ENCODE measurements around the gene SMPD3.
A peak's percentile ranks its signal among the peaks of the same experiment; 100 is the strongest.

SMPD3 gene

DNA sequence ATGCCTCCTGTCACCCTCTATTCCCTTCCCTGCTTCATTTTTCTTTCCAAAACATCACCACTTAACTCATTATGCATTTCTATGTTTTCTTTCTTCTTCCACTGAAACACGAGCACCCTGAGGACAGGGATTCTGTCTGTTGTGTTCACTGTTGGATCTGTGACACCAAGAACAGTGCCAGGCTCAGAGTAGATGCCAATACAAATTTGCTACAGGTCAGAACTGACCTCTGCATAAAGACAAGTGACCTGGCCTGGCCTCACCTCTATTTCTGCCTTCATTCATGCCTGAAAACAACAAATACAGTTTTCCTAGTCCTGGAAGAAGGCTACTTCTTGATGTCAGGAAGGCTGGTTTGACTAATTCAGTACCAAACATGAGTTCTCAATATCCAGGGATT, 45.1 kb downstream of the SMPD3 start:
- DNase-seq (ENCODE audit: low spot score): no peak

DNA sequence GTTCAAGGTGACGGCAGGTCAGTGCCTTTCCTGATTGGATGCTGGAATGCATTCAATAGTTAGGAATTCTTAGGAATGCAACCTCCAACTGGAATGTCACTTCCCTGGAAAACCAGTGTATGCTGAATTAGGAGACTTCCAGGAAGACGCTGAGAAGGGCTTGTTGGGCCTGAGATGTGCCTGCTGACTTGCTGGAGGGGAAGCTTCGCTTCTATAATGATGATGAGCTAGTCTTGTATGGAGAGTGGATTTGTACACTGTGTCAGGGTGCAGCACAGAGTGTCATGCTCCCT, 45.6 kb downstream of the SMPD3 start:
- DNase-seq (ENCODE audit: low spot score): no peak

DNA sequence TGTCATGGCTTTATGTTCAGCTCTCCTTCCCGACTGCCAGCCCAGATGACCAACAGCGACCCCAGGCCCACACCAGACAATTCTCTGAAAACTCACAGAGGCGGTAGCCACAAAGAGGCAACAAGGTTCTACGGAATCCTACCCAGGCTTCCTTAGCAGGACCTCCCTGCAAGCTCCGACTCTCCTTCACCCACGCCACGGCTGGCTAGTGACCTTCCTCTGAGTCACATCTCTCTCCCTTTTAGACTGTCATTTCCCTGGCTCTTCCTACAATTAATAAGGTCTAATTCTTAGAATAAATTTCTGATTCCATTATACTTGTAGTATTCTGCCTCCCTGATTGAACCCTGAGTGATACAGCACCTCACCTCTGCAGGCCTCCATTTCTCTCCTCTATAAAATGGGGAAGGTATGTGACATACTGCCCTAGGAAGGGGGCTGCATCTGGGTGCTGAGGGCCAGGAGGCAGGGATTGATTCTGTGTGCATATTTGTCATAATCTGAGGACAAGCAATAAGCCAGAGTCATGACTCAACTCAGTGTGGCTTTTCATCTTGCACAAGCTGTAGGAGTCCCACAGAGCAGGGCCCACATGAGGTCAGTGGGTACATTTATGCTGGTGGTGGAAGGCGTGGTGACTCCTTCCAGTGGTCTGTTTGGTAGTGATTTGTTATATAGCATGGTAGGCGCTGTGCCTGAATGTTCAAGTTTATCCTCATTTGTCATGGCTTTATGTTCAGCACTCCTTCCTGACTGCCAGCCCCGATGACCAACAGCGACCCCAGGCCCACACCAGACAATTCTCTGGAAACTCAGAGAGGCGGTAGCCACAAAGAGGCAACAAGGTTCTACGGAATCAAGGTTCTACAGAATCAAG, 46.2 kb downstream of the SMPD3 start:
- peak; percentile 86 for DNase-seq (ENCODE audit: low spot score)

DNA sequence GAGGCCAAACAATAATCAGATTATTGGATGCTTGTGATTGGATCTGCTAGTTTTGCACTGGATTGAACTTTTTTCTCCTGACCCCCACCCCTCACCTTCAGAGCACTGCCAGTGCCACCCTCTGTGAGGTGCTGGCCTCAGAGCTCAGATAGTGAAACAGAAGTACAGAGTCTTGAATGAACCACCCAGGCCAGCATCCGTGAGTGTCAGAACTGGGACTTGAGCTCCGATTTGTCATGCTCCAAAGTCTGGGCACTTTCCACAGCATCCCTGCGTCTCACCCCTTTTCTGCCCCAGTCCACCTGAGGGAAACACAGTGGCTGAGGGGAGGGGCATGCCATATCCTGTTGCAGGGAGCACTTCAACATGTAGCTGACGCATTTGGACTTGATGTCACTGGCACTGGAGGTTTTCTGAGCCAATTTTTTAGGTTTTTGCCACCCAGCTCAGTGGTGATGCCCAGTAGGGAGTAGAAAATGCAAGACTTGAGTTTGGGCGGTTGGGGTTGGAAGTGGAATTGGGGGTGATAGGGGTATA, 47.3 kb downstream of the SMPD3 start:
- no peak for DNase-seq (ENCODE audit: low spot score)

DNA sequence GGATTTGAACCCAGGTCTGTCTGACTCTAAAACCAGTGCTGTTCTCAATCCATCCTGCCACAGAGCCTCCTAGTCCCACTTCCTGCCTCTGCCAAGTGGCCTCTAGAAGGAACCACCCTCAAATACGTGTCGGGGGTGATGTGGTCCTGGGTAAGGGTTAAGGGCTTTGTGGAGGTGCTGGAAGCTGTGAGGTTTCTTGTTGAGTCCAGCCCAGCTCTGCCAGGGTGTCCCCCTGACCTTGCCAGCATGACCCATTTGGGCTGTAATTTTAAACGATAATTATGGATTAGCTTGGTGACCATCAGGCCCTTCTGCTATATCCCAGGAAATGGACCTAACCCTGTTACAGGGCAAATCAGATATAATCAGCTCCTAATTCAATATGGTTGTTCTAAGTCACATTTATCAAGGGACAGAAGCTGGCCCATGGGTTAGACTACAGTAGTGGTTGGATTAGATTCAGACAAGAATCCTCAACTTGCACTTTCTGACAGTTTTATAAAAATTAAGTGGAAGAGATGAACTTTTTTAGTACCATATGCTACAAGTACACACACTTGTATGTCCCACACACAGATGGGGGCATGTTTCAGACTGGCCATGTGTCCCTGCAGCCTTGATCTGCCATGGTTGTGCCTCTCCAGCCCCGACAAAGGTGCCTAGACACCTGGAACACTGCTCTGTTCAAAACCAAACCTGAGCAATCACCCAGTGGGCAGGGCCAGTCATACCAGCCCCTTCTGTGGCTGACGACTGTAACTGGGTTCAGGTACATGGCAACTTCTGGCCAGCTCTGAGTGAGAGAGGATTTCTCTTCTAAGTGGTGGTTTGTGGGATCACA, 48.0 kb downstream of the SMPD3 start:
- DNase-seq (ENCODE audit: low spot score): no peak

DNA sequence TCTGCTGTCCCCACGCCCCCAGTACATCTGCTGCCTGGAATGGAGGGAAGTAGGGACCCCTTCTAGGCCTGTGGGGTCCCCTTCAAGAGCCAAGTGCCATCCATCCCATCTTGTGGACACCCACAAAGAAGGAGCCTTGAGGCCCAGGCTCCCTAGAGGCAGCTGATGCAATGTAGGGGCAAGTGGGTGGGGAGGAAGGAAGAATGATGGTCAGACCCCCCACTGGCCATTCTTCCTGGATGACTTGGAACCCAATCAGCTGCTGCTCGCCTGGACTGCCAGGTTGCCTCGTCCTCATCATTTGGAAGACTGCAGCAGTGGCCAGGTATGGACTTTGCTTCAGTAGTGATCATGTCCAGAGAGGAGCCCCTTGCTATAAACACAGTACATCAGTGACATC, 48.9 kb downstream of the SMPD3 start:
- no peak for DNase-seq (ENCODE audit: low spot score)

DNA sequence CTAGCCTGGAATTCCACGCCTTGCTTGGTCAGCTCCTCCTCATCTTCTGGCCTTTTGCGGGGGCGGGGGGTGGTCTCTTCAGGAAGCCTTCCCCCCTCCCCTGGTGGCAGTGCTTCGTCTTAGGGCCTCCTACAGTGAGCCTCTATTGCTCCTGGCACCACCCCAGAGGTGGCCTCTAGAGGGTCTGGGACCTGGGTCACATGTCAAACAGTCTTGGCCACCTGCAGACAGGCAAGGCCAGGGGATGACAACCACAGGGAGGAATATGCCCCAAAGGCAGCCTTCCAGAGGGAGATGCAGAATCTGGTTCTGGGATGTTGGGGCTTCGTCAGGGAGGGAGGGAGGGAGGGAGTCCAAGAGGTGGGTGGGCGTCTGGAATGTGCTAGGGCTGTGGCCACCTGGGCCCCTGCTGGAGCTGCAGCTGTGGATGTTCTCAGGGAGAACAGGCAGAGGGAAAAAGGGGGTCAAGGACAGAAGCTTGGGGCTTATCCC, 50.6 kb downstream of the SMPD3 start:
- no peak for DNase-seq (ENCODE audit: low spot score)

DNA sequence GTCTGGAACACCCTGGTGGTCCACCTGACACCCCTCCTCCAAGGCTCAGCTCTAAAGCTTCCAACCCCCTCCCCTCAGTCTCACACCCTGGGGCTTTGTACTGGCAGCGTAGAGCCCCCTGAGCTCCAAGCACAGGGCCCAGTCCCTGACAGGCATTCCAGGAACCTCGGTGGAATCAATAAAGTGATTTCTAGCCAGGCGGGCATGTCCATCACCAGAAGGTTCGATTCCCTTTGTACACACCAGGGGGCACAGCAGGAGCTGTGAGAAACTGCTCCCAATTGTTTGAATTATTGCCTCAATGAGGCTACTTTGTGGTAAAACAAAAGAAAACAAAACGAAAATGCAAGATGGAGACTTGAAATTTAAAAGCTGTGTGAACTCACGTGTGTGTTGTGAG, 51.8 kb downstream of the SMPD3 start:
- peak; percentile 73 for DNase-seq (ENCODE audit: low spot score)

DNA sequence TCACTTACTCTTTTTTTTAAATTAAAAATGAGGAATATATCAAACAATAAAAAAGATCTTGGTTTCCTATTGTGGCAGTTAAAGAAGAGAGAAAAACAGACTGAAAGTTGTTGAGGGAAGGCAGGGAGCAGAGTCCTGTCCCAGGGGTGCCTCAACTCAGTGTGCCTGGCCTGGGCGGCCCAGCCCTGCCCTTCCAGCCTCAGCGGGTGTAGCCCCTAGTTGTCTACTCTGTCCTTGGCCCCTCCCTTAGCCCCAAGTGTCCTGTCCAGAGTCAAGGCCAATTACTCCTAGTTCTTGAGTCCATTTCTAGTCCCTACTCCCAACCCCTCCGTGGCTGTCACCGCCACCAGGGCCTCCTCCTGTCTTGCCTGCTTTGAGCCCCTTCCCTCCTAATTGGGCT, 52.5 kb downstream of the SMPD3 start:
- DNase-seq (ENCODE audit: low spot score): no peak

DNA sequence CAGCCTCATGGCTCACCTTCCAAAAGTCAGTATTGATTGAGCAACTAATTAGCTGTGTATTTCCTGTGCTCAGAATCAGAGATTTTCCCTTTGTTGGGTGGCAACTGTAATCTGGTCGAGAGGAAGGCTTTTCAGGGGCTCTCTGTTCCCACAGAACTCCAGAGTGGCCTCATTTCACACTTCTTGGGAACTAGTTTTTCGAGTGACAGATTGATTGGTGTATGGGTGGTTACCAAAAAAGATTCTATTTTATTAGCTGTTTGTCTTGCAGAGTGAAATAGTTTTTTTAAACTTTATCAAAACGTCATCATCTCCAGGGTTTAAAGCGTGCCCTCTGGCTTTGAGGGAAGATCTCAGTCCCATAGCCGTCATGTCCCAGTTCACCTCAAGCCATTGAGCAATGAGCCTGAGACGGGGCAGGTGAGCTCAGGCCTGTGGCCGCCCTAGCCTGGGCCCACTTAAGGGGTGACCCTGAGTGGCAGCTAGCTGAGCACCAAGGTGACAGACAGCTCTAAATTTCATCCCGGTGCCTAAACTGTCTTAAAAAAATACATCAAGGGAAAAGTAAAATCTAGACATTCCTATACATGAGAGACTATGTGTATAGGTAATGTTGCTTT, 53.0 kb downstream of the SMPD3 start:
- DNase-seq (ENCODE audit: low spot score): no peak

DNA sequence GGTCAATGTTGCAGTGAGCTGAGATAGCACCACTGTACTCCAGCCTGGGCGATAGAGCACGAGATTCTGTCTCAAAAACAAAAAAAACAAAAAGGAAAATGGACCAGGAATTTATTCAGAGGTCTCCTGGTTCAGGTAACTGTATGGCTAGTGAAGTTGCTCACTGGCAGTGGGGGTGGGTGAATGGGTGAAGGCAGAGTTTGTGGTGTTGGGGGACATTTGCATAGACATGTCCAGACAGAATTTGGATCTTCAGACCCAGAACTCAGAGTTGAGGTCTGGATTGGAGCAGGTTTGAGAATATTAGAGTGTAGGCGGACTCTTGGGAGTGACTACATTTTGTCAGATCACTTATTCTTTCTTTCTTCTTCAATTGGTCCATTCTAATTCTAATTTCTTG, 55.0 kb downstream of the SMPD3 start:
- no peak for DNase-seq (ENCODE audit: low spot score)

DNA sequence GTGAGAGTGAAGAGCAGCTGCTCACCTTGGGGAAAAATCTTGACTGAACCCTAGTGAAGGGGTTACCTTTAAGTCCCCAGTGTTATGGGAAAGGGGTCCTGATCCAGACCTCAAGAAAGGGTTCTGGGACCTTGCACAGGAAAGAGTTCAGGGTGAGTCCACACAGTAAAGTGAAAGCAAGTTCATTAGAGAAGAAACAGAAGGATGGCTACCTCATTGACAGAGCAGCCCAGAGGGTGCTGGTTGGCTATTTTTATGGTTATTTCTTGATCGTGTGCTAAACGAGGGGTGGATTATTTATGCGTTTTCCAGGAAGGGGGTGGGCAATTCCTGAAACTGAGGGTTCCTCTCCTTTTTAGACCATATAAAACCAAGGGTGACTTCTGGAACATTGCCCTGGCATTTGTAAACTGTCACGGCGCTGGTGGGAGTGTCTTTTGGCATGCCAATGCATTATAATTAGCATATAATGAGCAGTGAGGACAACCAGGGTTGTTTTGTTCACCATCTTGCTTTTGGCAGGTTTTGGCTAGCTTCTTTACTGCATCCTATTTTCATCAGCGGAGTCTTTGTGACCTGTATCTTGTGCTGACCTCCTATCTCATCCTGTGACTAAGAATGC, 58.4 kb downstream of the SMPD3 start:
- DNase-seq (ENCODE audit: low spot score): no peak

DNA sequence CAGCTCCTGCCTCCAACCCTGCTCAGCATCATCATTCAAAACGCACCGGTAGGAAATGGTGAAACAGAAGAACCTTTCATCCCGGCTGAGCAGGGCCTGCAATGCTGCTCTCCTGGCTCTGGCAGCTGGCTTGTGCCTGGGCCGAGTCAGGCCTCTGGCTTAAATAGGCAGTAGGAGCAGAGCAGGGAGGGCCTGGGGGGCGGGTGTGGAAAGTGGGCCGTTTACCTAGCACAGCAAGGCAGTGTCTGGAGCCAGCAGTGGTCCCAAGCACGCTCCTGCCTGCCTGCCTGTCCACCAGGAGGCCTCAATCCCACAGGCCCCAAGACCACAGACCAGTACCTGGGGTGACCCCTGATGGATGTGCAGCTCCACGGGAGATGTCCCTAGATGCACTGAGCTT, 59.3 kb downstream of the SMPD3 start:
- DNase-seq (ENCODE audit: low spot score): no peak

DNA sequence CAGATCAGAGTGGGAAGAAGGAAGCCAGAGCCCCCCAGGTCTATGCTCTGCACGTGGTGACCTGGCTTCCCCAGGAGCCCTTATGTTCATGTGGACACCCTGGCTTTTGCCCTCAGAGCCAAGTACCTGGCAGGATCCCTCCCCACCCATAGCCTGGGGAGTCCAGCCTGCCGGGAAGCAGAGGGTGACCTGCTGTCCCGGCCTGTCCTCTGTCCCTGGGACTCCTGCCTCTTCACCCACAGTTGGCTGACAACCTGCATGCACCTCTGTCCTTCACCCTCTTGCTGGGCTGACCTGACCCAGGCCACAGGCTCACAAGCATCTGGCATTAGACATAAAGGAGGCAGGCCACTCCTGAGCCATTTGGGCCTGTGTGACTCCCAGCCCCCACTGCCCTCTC, 60.2 kb downstream of the SMPD3 start:
- DNase-seq (ENCODE audit: low spot score): no peak

DNA sequence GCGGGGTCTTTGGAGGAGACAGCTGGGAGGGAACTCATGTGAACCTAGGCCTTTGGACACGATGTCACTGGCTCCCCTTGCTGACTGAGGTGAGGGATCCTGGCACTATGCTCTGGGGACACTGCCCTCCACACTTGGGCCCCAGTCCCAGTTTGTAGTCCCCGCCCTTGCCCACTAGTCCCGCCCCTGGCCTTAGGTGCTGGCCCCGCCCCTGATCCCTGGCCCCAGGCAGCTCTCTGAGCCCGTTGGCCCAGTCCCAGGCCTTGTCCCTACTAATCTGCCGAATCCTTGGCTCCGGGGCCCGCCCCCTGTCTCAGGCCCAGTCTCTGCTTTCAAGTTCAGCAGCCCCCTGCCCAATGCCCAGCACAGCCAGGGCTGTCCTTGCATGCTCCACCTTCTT, 61.0 kb downstream of the SMPD3 start:
- no peak for DNase-seq (ENCODE audit: low spot score)

DNA sequence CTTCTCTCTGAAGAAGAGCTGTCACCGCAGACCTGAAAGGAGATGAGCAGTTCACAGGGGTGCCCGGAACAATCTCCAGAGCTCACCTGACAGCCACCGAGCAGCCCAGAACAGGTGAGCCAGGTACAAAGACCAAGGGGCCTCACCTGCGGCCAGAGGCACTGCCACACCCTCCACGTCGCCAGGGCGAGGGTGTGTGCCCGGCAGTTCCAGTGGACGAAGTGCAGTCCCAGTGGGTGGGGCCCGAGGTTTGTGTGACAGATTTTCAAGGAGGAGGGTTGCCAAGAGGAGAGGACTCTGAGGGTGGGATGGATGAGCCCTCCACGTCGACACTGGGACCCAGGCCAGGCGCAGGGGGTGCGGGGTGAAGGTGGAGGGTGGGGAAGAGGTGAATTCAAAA, 61.7 kb downstream of the SMPD3 start:
- no peak for DNase-seq (ENCODE audit: low spot score)

DNA sequence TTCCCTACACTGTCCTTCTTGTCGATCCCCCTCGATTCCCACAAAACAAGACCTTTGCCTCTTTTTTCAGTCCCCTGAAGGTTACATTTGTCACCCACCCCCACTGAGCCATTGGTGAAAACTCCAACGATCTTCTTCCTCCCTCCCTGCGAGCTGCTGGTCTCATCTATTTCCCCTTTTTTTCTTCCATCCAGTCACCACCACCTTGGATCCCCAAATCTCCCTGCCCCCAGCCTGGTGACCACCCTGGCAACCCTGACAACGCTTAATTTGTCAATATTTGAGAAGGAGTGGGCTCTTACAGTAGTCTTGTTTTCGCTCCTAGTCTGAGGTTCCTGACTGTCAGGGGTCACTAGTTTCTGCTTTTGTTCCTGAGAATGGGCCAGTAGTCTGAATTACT, 62.9 kb downstream of the SMPD3 start:
- DNase-seq (ENCODE audit: low spot score): no peak

DNA sequence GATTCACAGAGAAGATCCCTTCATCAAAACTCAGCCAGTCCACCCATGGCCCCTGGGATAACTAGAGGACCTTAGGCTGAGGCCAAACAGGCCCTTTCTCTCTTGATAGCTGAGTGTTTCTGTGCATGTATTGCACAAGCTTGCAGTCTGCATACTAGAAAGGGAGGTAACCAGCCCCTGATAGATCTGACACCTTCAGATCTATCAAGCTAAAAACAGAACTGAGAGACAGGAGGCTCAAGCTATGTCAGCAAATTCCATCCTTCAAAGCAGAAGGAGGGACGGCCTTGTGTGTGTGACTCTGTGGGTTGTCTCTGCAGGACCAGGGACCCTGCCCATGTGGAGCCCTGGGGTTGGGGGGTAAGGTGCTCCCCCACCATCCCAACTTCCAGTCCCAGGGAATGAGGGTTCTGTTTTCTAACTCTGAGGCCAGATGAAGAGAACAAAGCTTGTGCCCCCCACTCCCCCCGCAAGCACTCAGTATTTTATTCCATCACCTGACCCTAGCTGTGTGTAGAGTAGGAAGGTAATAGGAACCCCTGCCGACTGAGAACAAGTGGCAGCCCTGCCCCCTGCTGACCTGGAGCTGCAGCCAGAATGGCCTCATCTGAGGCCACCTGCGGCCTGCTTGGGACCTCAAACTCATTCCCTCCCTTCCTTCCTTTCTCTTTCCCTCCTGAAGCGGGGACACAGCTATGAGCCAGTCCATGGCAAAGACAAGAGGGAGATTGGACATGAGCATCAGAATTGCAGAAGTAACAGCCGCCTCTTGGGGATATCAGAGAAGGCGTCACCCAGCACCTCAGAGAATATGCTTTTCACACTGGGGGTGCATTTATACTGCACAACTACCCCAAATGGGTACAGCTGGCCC, 63.8 kb downstream of the SMPD3 start:
- no peak for DNase-seq (ENCODE audit: low spot score)

DNA sequence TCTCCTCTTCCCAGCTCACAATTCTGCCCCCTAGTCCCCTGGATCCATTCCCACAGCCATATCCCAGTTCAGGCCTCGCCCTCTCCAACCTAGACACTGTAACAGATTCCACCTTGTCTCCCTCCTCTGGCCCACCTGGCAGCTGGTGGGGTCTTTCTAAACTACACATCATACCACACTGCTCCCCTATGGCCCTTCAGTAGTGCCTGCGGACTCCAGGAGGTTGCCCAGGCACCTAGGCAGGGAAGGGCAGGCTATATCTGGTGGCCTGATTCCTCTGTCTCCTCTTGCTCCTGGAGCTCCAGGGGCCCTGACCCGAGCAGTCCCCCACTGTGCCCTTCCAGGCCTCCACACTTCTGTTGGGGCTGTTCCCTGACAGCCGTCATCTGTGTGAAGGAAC, 64.5 kb downstream of the SMPD3 start:
- no peak for DNase-seq (ENCODE audit: low spot score)

DNA sequence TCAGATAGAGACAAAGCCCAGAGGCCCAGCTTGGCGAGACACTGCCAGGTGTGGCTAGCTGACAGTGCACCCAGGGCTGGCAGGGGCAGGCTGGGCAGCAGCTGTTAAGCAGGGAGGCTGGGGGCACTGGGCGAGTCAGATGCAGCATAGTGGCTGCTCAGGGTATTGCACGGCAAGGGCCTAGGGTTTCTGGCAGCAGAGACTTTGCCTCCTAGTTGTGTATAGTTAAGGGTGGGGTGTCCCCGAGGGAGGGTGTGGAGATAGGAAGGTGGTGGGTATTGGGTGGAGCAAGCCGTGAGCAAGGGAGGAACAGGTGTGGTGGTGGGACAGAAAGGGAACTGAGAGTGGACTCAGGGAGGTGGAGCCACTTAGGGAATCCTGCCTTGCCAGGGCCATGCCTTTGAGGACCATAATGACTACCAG, 66.0 kb downstream of the SMPD3 start:
- no peak for DNase-seq (ENCODE audit: low spot score)

DNA sequence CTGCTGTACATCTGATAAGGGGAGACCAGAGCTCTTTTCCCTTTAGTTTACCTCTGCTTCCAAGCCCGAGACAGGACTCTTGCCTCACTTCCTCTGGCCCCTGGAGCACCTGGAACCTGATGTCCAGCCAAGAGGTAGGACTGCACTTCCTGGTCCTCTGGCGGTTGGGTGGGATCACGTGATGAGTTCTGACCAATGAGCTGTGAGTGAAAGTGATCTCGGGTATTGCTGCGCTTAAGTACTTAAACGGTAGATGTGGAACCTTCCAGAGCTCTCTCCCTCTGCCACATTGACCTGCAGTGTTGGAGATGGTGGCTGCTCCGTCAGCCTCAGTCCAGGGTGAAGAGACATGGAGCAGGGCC, 67.0 kb downstream of the SMPD3 start:
- no peak for DNase-seq (ENCODE audit: low spot score)

All from hepatic stellate cell (primary cell).